HG03558 (cell line): ENCODE results near the gene ADGRB3.
"Not testable (repeated sequence)": the region's sequence is repeated elsewhere in the genome, so short reads cannot be mapped to it uniquely, and the experiment has no call there.

Experiments used
- ATAC-seq: cut with Tn5 transposase; IDR thresholded peaks from one replicate; pipeline ENCODE4 v1.9.1; 2021; ENCODE audit warnings: moderate number of reproducible peaks; ENCODE audit not compliant: unreplicated experiment; ENCODE audit errors: extremely low read depth

The ADGRB3 gene

DNA sequence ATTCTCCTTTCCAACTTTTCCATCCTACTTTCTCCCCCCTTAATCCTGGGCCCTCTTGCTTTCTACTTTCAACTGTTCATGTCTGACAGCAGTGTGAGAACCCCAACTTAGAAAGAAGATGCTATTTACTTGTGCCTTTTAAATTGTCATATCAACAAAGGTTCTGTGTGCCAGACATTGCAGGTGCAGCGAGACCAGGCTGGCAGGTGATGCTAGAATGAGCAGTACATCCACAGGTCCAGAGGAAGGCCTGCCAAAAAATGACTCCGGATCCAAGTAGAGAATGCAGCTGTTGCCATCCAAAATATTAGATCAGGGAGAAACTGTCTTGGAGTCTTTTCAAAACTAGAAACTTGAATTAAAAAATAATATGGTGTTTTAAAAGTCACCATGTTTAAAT is 651.2 kb downstream of the ADGRB3 start:
- ATAC-seq = no peak

DNA sequence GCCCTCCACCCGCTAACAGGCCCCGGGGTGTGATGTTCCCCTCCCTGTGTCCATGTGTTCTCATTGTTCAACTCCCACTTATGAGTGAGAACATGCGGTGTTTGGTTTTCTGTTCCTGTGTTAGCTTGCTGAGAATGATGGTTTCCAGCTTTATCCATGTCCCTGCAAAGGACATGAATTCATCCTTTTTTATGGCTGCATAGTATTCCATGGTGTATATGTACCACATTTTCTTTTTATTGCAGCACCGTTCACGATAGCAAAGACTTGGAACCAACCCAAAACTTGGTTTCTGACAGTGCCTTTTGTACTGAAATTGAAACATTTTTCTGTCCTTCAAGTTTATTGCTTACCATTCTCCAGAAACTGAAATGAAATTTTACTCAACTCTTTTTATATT is 653.1 kb downstream of the ADGRB3 start:
- not testable (repeated sequence) for ATAC-seq

DNA sequence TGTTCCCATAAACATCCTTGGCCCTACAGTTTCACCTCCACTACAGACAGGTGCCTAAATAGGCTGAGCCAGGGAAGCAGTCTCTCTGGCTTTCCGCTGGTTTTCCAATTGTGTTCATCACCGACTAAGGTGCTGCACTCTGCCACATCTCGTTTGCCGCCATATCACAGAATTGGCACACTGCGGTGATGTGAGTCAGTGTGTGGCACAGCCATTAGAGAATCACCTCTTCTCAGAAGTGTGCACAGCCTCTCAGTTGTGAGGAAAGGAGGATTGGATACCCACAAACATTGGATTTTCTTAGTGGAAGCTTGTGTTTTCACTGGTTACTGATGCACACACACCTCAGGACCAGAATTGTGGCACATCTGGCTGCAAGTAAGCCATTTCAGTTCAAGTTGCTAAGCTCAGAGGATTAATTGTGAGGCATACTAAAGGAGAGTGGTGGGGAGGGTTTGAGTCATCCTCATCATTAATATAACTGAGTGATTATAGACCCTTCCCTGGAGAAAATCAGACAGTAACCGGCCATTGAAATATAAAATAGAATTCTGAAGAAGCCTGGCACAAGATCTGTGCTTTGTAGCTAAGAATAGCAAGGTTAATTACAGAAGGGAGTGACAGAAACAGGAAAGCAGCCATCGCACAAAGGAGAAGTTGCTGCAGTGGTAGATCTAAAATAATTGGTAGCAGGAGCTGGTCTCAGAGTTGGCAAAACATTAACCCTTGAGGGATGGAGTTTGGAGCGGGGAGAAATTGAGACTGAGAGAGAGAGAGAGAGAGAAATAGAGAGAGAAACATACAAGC is 654.8 kb downstream of the ADGRB3 start:
- no peak for ATAC-seq

DNA sequence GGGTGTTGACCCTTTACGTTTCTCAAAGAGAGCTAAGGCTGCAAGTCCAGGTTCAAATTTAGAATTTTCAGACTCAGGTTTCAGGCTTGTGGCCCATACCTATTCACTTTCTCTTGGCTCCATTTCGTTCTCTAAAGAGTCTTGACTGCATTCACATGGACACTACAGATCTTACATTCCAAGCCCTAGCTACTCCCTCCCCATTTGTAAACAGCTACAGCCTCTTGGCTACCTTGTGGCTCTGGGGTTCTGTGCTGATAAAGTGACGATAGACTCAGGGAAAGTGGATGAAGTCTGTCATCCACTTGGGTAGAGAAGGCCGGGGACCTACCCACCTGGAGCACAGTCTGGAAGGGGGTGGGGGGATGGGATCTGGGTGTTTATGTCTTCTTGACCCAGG is 658.4 kb downstream of the ADGRB3 start:
- no peak for ATAC-seq

DNA sequence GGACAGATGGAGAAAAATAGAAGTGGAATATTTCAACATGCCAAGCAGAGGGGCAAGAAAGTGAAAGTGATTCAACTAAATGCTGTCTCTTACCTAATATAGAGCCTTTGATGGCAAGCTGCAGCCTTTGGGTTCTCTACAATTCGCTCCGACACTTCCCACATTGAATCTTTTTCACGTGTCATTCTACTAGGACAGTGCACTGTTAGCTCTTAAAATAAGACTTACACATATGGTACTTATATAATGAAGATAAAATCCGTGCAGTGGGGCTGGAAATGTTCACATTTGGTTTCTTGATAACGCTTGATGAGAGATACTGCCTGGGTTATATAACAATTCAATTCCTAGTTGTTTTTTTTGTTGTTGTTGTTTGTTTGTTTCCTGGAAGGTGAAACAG is 659.3 kb downstream of the ADGRB3 start:
- ATAC-seq = no peak

DNA sequence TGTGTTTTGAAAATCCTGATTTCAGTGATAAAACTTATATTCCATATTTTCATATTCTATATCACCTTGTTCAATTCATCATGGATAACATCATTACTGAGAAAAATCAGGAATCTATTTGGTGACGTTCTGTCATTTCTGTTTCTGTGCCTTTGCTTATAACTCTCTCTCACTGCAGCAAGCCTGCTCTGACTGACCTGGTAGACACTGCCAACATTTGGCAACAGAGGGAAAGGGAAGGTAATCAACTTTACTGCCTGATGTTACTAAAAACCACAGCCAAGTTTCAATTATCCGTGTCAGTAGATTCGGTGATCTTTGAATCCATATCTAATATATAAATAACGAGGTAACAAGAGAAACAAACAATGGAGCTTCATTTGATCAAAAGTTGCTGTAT is 659.8 kb downstream of the ADGRB3 start:
- no peak for ATAC-seq

DNA sequence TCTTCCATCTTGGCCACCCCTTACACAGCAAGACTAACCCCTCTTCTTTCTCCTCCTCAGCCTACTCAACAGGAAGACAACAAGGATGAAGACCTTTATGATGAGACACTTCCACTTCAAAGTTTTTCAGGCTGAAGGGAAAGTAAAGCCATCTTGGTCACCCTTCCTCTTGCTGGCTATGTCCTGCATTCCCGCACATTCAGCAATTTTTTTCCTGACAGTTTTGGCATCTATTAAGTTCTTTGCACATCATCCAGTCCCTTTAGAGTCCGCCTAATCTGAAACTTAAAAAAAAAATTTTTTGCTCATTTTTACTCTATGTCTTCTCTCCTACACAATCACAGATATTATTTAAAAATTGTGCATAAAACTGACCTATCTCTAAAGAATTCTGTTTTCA is 668.3 kb downstream of the ADGRB3 start:
- ATAC-seq = no peak

DNA sequence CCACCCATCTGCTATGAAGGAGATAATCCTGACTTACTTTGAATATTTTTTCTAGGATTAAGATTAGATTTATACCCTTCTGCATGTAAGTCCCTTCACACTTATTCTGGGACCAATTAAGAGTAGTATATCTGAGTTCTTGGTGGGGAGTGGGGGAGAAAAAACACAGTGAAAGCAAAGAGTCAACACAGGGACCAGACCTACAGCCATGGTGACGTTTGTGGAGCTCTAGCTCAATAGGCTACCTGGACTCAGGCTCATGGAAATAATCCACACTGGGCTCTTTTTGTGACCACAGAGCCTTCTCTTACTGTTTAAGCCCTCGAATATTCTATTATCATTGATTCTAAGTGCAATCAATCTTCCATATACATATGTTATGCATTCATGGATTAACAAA is 670.4 kb downstream of the ADGRB3 start:
- ATAC-seq = no peak

DNA sequence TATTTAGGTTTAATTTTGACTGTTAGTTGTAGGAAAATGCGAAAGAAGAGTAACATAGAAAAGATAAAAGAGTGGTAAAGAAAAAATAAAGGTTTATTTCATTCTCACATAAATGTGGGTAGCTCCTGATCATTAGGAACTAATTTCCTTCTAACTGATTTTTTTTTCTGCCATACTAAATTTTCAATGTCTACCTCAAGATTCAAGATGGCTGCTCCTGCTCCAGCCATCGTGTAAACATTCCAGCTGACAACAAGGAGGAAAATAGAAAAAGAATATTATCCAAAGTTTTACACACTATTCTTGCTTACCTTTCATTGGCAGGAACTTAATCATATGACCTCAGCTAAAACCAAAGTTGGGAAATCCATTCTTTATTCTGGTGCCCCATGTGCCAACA is 673.5 kb downstream of the ADGRB3 start:
- ATAC-seq = no peak

DNA sequence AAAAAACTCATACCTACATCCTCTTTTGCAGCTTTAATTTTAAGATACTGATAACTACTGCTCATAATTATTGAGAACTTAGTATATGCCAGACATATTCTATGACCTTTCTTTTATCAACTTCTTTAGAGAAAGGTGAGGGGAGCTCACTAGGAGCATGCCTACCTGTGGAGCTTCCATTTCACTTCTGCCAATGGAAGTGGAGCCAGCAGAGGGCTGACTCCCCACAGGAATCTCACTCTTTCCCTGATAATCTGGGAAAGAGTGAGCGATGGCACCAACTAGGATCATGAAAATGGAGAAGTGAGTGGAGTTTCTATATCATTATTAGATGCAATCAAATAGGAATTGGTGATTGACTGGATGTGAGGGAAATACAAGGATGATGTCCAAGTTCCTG is 676.8 kb downstream of the ADGRB3 start:
- no peak for ATAC-seq

DNA sequence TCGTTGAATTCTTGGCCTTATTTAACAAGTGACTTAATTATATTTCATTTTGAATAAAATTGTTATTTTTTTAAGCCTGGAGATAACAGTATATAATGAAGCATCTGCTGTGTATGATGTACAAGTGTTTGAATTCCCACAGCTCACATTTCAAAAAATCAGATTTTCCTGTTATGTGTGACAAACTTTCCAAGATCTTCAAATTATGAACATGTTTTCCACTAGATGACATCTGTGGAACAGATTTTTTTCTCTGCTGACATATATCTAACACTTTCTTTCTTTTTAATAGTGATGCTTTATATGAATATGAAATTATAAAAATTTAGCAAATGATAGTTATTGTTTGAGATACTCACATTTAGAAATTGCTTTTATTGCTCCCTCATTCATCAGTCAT is 678.9 kb downstream of the ADGRB3 start:
- no peak for ATAC-seq

DNA sequence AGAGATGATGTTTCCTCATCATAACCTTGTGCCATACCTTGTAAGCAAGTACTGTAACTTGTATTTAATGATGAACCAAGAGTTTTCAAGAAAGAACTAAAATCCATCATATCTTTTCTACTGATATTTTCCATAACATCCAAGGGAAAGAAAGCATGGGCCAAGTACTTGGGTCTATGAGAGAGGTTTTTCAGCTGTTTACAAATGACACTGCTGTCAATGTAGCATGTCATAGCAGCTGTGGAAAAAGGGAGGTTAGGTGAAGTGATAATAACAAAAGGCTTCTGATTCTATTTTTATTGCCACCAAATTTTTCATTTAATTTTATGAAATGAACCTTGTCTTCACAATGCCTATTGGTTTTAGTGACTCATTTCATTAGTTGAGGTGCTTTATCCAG is 679.4 kb downstream of the ADGRB3 start:
- ATAC-seq = no peak

DNA sequence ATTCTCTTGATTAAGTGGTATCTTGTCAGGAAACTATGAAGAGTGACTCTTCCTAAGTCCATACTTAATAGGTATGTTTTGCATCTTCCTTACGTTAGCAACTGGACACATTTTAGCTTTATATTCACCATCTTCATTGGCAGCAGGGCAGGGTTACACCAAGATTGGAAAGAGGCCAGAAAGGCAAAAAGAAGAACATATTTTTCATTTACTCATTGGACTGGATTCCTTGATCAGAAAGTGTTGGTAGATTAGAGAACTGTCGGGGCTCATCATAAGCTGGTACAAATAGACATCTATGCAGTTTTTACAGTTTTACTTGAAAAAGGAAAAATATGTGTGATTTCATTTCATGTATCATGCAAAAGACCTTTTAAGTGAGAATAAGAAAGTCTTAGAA is 696.8 kb downstream of the ADGRB3 start:
- no peak for ATAC-seq

DNA sequence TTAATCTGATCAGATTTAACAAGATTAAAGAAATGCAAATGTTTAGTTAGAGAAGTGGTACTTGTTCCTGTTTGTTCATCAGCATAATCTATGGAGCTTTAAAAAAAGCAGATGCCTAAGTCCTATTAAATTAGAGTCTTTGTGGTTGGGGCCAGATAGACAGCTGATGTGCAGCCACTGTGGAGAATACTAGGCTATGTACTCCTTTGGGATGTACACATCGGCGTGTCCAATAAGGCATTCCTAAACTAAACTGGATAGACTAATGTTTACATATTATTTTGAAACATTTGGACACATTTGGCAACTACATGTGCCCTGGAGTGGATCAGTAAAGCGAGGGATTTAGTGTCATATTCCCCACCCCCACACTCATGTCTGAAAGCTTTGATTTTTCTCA is 702.2 kb downstream of the ADGRB3 start:
- no peak for ATAC-seq

DNA sequence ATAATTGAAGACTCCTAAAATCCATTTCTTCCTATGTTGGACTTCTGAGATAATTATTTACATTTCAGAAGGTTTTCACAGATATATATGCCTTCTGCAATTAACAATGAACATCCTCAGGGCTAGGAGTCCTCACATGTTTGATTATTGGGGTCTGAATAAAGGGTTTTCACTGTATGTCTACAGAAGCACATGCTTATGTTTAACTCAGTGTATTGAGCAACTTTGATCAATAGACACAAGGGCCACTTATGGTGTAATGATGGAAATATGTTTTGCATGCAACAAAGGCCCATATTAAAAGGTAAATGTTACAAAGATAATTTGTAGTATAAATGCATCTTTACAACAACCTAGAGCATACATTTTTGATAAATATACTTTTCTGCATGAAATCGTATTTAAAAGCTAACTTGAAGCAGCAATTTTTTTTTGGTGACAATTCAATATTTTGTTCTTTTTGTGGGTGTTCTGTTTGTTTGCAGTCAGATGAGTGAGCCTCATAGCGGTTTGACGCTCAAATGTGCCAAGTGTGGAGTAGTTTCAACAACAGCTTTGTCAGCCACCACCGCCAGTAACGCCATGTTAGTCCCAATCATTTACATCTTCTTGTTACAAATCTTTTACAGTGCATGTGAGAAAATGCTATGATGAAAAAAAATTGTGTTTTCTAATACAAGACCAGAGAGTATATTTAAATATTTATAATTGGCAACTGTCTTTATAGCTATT is 703.5 kb downstream of the ADGRB3 start:
- no peak for ATAC-seq

DNA sequence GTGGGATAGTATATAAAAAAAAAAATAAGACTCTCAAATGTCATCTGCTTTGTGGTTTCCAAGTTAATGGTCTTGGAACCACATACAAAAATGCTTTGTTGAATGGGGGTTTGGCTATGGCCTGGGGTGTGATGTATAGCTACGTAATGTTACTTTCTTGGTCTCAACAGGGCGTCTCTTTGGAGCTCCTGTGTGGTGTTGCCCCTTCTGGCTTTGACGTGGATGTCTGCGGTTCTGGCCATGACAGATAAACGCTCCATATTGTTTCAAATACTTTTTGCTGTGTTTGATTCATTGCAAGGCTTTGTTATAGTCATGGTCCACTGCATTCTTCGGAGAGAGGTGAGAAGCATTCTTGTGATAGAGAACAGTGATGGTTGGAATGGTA is 704.1 kb downstream of the ADGRB3 start:
- no peak for ATAC-seq

DNA sequence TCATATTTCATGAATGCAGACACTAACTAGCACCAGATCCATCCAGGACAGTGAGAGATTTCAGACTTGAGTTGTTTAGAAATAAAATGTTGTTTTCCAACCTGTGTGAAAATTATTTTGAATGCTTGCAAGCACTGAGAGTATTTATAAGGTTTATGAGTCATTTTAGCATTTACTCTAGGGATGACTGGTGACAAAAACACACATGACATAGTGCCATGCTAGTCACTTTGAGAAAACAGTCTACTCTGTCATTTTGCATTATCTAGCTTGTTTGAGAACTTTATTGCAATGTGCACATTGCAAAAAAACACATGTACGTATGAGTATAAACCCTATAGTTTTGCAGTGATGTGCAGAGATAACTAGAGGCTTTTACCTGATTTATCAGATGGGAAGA is 705.1 kb downstream of the ADGRB3 start:
- no peak for ATAC-seq

DNA sequence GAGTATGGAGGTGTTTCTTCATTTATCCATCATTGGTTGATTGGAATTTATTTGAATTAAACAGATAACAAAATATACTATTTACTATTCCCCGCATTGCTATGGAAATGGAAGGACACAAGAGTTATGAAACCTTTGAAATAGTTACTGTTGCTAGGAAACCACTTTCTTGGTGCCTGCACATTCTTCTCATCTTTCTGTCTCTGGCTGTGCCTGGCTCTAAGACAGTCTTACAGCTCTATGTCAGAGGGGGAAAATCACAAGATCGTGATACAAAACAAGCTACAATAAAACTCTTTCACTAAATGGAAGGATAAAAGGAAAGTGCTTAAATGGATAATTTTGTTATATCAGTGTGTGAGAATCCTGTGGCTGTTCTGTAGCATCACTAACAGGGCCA is 708.8 kb downstream of the ADGRB3 start:
- no peak for ATAC-seq

DNA sequence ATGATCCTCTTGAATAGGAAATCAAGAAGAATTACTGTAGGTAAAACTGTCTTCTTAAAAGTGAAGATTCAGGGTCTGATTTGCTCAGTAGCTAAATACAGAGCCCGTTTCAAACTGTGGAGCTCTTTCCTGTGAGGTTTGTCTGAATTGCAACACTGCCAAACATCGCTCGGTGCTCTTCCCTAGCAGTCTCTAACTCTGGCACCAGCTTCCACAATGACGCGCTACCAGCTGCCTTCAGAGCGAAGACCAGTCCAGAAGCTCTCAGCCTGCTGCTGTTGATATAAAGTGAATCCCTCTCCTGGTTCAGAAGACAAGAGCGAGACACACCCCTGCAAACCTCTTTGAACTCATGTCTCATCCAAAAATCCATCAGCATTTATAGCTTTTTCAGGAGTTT is 714.7 kb downstream of the ADGRB3 start:
- no peak for ATAC-seq

DNA sequence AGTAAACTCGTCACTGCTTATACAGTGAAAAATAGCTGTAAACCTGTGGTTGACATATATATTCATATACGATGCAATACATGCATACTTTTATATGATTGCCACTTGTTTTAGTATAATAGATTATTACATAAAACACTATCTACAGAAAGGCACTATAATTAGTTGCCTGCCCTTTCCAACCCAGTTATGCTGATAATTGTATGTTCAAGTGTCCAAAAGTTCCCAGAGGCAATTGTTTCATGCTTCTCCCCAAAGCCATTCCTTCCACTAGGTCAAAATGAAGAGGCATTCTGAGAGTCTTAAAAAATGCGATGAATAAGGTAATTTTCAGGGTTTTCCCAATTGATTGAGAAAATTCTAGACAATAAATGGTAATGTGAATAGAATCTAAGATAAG is 727.1 kb downstream of the ADGRB3 start:
- no peak for ATAC-seq

DNA sequence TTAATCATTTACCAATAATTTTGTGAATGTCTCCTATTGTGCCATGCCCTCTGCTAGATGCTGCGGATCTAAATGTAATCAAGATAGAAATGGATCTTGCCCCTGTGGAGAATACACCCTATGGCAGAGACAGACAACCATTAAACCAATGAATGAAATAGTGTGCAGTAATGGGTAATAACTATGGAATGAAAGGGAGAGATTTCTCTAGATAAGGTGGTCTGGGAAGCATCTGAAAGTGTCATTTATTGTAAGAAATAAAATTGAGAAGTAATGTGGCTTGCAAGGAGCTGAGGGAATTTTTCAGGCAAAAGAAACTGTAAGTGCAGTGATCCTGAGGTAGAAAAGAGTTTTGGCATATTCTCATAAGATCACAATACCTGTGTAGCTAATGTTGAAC is 731.7 kb downstream of the ADGRB3 start:
- no peak for ATAC-seq

DNA sequence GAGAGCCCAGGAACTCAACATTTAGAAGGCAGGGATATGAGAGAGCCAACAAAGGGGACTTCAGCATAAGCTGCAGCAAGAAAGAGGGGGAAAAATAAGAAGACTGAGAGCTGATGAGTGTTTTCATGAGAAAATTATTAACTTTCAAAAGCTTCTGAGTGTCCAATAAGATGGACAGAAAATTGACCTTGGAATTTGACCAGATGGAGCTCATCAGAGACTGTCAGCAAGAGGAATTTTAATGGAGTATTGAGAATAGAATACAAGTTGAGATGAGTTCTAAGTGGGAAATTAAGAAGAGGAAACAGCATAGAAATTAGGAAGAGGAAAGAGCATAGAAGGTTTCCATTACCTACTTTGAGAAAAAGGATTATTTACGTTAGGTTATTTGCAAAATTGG is 733.5 kb downstream of the ADGRB3 start:
- ATAC-seq = no peak
